ENCODE results near the gene SPEN.
"Not testable (repeated sequence)": the region's sequence is repeated elsewhere in the genome, so short reads cannot be mapped to it uniquely, and the experiment has no call there.

The SPEN gene

GRCh38 chr1:15918962-15919715 lies 71.6 kb downstream of the SPEN start:
- DNase-seq (ENCODE audit: low read depth), result peak; percentile 82
- no peak overlapping the region for H3K4me3 ChIP-seq (ENCODE audit: low read depth, low read length)
- in situ Hi-C loops (cut with HindIII; ENCODE audit: low sequenced_read_pairs), result no loop called here

DNA sequence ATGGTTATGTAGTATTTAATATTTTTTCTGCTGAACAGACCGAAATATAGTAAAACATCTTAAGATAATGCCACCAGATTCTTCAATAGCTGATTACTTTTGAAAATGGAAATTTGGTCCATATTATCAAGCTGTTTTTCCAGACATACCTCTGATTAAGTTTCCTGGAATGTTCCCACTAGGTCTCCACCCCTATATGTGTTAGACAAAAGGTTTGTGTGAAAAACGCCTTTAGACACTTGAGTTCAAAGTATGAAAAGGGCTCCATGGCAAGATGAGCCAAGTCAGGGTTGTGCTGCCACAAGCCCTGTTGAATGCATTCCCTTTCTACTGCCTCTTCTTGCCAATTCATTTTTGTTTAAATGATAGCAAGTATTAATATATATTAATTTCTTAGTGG lies 75.7 kb downstream of the SPEN start:
- in situ Hi-C loops (cut with HindIII; ENCODE audit: low sequenced_read_pairs), result no loop called here
- TF ChIP-seq, protein P1, sequence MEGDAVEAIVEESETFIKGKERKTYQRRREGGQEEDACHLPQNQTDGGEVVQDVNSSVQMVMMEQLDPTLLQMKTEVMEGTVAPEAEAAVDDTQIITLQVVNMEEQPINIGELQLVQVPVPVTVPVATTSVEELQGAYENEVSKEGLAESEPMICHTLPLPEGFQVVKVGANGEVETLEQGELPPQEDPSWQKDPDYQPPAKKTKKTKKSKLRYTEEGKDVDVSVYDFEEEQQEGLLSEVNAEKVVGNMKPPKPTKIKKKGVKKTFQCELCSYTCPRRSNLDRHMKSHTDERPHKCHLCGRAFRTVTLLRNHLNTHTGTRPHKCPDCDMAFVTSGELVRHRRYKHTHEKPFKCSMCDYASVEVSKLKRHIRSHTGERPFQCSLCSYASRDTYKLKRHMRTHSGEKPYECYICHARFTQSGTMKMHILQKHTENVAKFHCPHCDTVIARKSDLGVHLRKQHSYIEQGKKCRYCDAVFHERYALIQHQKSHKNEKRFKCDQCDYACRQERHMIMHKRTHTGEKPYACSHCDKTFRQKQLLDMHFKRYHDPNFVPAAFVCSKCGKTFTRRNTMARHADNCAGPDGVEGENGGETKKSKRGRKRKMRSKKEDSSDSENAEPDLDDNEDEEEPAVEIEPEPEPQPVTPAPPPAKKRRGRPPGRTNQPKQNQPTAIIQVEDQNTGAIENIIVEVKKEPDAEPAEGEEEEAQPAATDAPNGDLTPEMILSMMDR (IDR thresholded peaks at IDR 0.05; ENCODE audit: low read depth, low read length, missing control alignments), result no peak
- peak; percentile 55 for DNase-seq (ENCODE audit: low read depth)

More at GRCh38 chr1:15918962-15919715, 71.6 kb downstream of the SPEN start:
- TF ChIP-seq, protein P1 (IDR thresholded peaks at IDR 0.05; ENCODE audit: low read depth, low read length, missing control alignments), result no peak

GRCh38 chr1:15926448-15926847 lies 78.9 kb downstream of the SPEN start:
- in situ Hi-C loops (cut with HindIII; ENCODE audit: low sequenced_read_pairs); H3K4me3 ChIP-seq (ENCODE audit: low read depth, low read length); DNase-seq (ENCODE audit: low read depth): not testable (repeated sequence)

More for the DNA sequence above, 75.7 kb downstream of the SPEN start:
- H3K4me3 ChIP-seq (ENCODE audit: low read depth, low read length), result no peak overlapping the region

- DNase-seq (ENCODE audit: low read depth), result no peak
- in situ Hi-C loops (cut with HindIII; ENCODE audit: low sequenced_read_pairs), result no loop called here
- H3K4me3 ChIP-seq (ENCODE audit: low read depth, low read length), result no peak overlapping the region
- TF ChIP-seq, protein P1 (IDR thresholded peaks at IDR 0.05; ENCODE audit: low read depth, low read length, missing control alignments), result no peak
Observed at GRCh38 chr1:15928971-15929965, 81.8 kb downstream of the SPEN start.

GRCh38 chr1:15931401-15931800 lies 83.9 kb downstream of the SPEN start:
- in situ Hi-C loops (cut with HindIII; ENCODE audit: low sequenced_read_pairs), result no loop called here
- TF ChIP-seq, protein P1 (IDR thresholded peaks at IDR 0.05; ENCODE audit: low read depth, low read length, missing control alignments), result no peak
- no peak for DNase-seq (ENCODE audit: low read depth)

GRCh38 chr1:15931884-15932283 lies 84.4 kb downstream of the SPEN start:
- DNase-seq (ENCODE audit: low read depth), result no peak
- TF ChIP-seq, protein P1 (IDR thresholded peaks at IDR 0.05; ENCODE audit: low read depth, low read length, missing control alignments), result no peak
- H3K4me3 ChIP-seq (ENCODE audit: low read depth, low read length), result no peak overlapping the region
- in situ Hi-C loops (cut with HindIII; ENCODE audit: low sequenced_read_pairs), result no loop called here

More at GRCh38 chr1:15931401-15931800, 83.9 kb downstream of the SPEN start:
- no peak overlapping the region for H3K4me3 ChIP-seq (ENCODE audit: low read depth, low read length)

All from astrocyte of the cerebellum (primary cell).